ENCODE measurements around the gene CBLIF.

- no peak for TF ChIP-seq ETS1 (CRISPR knock-in tag; IDR thresholded peaks at IDR 0.05)
- no peak for TF ChIP-seq CTCF (CRISPR knock-in tag; IDR thresholded peaks at IDR 0.05)
- TF ChIP-seq NR1H2 (CRISPR knock-in tag; IDR thresholded peaks at IDR 0.05; ENCODE audit: borderline replicate concordance, low read depth): no peak
- TF ChIP-seq ZNF749 (CRISPR knock-in tag; IDR thresholded peaks at IDR 0.05; ENCODE audit: borderline replicate concordance): no peak
- TF ChIP-seq SRSF4 (IDR thresholded peaks at IDR 0.05; ENCODE audit: low read depth, low read length, poor library complexity, severe bottlenecking): no peak
Observed at GRCh38 chr11:59833602-59834001, 11.7 kb downstream of the CBLIF start.
